ENCODE results near the gene KIF21B. TPM values are rescaled to one million over a fixed set of nuclear protein-coding genes. Genes with fewer than 3 reads are reported as not detected.

The KIF21B gene
- total RNA-seq, 4 donors from 2014 or later = 0.29 to 11.3 (median 2.4) TPM

- no peaks in the 10 kb centered on the region for H3K9me3 ChIP-seq
- no peaks in the 10 kb centered on the region for H3K4me1 ChIP-seq
- H3K36me3 ChIP-seq = no peaks in the 10 kb centered on the region
- TF ChIP-seq CTCF (IDR thresholded peaks at IDR 0.05) = no peak
- no peak for TF ChIP-seq POLR2A (IDR thresholded peaks at IDR 0.05)
- DNase-seq = no peak
- intact Hi-C loops (cut with DNase I; ENCODE audit: low total_unique reads) = no loop called here
- no peak overlapping the region for H3K27ac ChIP-seq
- no peaks in the 10 kb centered on the region for H3K27me3 ChIP-seq
- no peak overlapping the region for H3K4me3 ChIP-seq
Observed at GRCh38 chr1:201054091-201054543, 30.6 kb upstream of the KIF21B start.

- DNase-seq = no peak
- TF ChIP-seq POLR2A (IDR thresholded peaks at IDR 0.05) = no peak
- no peak for TF ChIP-seq CTCF (IDR thresholded peaks at IDR 0.05)
- intact Hi-C loops (cut with DNase I; ENCODE audit: low total_unique reads) = no loop called here
- Histone ChIP-seq H3K9me3 (no peaks in the 10 kb centered on the region), H3K4me3 (no peak overlapping the region), H3K4me1 (no peaks in the 10 kb centered on the region), H3K27ac (no peak overlapping the region), H3K27me3 (no peaks in the 10 kb centered on the region), H3K36me3 (no peaks in the 10 kb centered on the region)
Observed at GRCh38 chr1:201053155-201053860, 29.8 kb upstream of the KIF21B start.

GRCh38 chr1:201051399-201051798 is 27.9 kb upstream of the KIF21B start:
- no peak for TF ChIP-seq CTCF (IDR thresholded peaks at IDR 0.05)
- DNase-seq = no peak
- intact Hi-C loops (cut with DNase I; ENCODE audit: low total_unique reads) = no loop called here
- no peaks in the 10 kb centered on the region for H3K27me3 ChIP-seq
- H3K36me3 ChIP-seq = no peaks in the 10 kb centered on the region
- H3K4me1 ChIP-seq = no peaks in the 10 kb centered on the region
- H3K4me3 ChIP-seq = no peak overlapping the region
- no peak overlapping the region for H3K27ac ChIP-seq
- H3K9me3 ChIP-seq = no peaks in the 10 kb centered on the region

GRCh38 chr1:201050515-201051277 is 27.2 kb upstream of the KIF21B start:
- no peak overlapping the region for H3K4me3 ChIP-seq
- H3K36me3 ChIP-seq = no peaks in the 10 kb centered on the region
- TF ChIP-seq CTCF (IDR thresholded peaks at IDR 0.05) = no peak
- no peak for TF ChIP-seq POLR2A (IDR thresholded peaks at IDR 0.05)
- no peak for DNase-seq
- intact Hi-C loops (cut with DNase I; ENCODE audit: low total_unique reads) = no loop called here
- H3K4me1 ChIP-seq = no peaks in the 10 kb centered on the region
- H3K27ac ChIP-seq = no peak overlapping the region
- H3K9me3 ChIP-seq = no peaks in the 10 kb centered on the region
- H3K27me3 ChIP-seq = no peaks in the 10 kb centered on the region

GRCh38 chr1:201049248-201049831 is 25.8 kb upstream of the KIF21B start:
- intact Hi-C loops (cut with DNase I; ENCODE audit: low total_unique reads) = no loop called here
- H3K27me3 ChIP-seq = no peaks in the 10 kb centered on the region
- DNase-seq = no peak
- no peak overlapping the region for H3K4me3 ChIP-seq
- H3K36me3 ChIP-seq = no peaks in the 10 kb centered on the region
- H3K27ac ChIP-seq = no peak overlapping the region
- H3K4me1 ChIP-seq = no peaks in the 10 kb centered on the region
- H3K9me3 ChIP-seq = no peaks in the 10 kb centered on the region
- TF ChIP-seq POLR2A (IDR thresholded peaks at IDR 0.05) (no peak), CTCF (IDR thresholded peaks at IDR 0.05) (no peak)

Data from uterus (tissue), 4 donors.